SU-DHL-6 (cell line): Measurements from ENCODE around the gene MBD4.

Source experiments
- EZH2phosphoT487 ChIP-seq: fragments of 200-600 bp; sonication (generic), shearing (Covaris generic); conservative IDR thresholded peaks from 2 replicates; pipeline ENCODE4 v1.6.1; 2018; ENCODE audit warnings: mild to moderate bottlenecking, antibody characterized with exemption, low read length, moderate library complexity, mixed read lengths
- TF ChIP-seq, protein P1 (sequence below): fragments of 200-600 bp; sonication (generic); IDR thresholded peaks from one replicate; pipeline ENCODE4 v1.5.1; 2017; ENCODE audit warnings: antibody characterized with exemption, mild to moderate bottlenecking, low read length, moderate library complexity; ENCODE audit not compliant: insufficient read depth, poor library complexity, severe bottlenecking

DNA sequence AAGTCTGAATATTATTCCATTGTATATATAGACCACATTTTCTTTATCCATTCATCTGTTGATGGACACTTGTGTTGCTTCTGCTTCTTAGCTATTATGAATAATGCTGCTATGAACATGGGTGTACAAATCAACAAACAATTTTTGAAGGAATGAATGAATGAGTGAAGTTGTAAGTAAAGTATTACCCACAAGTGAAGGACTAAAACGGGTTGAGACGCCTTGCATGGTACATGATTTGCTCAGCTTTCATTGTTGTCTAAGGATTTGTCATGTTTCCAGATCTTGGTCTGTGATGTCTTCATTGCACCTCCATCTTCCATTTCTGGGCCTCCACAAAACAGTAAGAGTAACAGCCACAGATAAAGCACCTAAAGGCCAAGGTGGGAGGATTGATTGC is 20.8 kb upstream of the MBD4 start:
- TF ChIP-seq, protein P1, sequence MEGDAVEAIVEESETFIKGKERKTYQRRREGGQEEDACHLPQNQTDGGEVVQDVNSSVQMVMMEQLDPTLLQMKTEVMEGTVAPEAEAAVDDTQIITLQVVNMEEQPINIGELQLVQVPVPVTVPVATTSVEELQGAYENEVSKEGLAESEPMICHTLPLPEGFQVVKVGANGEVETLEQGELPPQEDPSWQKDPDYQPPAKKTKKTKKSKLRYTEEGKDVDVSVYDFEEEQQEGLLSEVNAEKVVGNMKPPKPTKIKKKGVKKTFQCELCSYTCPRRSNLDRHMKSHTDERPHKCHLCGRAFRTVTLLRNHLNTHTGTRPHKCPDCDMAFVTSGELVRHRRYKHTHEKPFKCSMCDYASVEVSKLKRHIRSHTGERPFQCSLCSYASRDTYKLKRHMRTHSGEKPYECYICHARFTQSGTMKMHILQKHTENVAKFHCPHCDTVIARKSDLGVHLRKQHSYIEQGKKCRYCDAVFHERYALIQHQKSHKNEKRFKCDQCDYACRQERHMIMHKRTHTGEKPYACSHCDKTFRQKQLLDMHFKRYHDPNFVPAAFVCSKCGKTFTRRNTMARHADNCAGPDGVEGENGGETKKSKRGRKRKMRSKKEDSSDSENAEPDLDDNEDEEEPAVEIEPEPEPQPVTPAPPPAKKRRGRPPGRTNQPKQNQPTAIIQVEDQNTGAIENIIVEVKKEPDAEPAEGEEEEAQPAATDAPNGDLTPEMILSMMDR = no peak
- no peak for TF ChIP-seq EZH2phosphoT487
